Stimulated activated CD4-positive, alpha-beta T cell treated with anti-CD3 and anti-CD28 coated beads, Interleukin-2, amount 100 ng/mL, for 48 hours (primary cell): ENCODE measurements around the gene C2orf69.
"Not testable (repeated sequence)": the region's sequence is repeated elsewhere in the genome, so short reads cannot be mapped to it uniquely, and the experiment has no call there.

Source experiments
- DNase-seq, 2 donors: peaks; one replicate each; pipeline ENCODE4 v3.0.0-alpha.2; 2020

C2orf69 gene

GRCh38 chr2:199911052-199911876 lies at the start of gene C2orf69:
C2orf69 (plus strand) TSS chr2:199911293; CDS start chr2:199911439, 146 bp downstream.
- DNase-seq, result peak; percentile 88 to 94

DNA sequence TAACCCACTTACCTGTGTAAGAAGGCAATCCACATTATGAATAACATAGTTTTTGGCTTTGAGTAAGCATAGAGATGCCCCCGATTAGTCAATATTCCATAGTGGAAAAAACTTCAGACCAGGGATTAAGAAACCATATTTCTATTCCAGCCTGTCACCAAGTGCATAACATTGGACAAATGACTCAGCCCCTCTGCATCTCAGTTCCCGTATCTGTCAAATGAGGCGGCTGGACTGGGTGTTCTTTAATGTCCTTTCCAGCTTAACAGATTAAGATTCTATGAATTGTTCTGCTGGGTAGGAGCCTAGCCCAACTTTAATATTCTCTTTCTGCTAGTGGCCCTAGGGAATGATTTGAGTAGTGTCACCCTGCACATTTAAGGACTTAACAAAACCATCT lies 48.3 kb upstream of the C2orf69 start:
- DNase-seq, result no peak

DNA sequence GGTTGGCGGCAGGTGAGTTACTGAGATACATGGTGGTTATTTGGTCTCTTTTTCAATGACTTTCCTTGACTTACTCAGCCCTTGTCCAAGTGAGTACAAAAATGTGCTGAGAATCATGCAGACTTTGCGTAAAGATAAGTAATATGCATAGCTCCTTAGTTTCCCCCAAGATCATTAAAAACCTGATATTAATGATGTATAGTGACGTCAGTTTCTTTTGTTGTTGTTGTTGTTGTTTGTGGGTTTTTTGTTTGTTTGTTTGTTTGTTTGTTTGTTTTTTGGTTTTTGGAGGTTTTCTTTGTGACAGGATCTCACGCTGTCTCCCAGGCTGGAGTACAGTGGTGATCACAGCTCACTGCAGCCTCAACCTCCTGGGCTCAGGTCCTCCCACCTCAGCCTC lies 45.2 kb upstream of the C2orf69 start:
- no peak for DNase-seq

DNA sequence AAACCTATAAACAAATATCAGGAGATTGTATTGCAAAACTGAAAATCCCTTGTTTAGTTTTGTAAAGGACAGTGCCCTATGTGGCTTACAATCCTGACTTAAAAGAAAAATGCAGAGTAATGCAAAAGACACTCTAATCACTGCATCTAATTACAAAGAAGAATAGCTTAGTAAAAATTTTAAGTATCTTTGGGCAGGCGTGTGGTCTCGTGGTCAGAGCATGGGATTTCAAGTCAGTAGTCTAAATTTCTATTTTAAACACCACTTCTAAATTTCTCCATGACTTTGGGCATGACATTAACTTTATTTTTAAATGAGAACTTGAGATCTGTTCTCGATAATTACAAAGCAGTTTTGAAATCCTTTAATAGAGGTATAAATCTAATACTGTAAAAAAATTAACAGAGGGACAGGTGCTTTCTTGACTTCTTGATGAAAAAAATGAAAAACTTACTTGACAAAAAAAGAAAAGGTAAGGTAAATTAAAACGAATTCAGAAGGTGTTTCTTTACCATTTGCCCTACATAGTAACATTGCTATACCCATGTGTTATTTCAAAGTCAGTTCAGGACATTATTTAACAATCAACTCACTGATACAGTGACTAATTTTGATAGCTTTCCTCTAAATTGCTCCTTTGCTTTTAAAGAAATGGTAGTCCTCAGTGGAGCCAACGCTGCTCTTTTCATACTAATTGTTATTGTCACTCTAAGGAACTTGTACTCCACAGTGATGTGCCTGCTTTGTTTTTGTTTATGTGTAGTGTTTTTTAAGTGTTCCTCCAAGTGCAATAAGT lies 42.5 kb upstream of the C2orf69 start:
- DNase-seq, result no peak

DNA sequence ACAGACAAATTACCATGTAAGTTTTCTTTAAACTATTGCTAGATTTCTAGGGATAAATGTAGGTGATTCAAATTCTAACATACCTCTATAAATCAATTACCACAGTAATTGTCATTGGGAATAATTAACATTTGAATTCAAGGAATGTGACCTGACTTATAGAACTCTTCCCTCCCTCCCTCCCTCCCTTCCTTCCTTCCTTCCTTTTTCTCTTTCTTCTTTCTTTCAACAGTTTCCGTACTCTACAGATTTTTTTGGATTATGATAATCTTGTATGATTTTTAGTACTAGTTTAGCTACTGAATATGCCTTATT lies 41.9 kb upstream of the C2orf69 start:
- DNase-seq, result no peak

DNA sequence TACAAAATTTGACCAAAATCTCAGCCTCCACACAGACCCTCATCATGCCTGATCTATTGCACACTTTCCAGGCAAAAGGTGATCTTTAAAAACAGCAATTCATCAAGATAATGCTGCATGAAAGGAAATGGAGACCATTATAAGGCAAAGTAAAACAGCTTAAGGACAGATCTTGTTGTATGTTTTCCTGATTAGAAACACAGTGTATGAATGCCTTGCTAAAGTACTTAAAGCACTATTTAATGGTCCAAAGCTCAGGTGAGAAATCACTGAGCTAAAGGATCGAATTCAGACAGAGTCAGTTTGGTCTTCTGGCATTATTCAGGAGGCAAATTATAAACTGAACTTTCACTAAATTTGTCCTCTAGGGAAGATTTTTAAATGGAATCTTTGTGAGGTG lies 41.4 kb upstream of the C2orf69 start:
- no peak for DNase-seq

GRCh38 chr2:199870581-199870980 lies 40.5 kb upstream of the C2orf69 start:
- DNase-seq, result no peak

DNA sequence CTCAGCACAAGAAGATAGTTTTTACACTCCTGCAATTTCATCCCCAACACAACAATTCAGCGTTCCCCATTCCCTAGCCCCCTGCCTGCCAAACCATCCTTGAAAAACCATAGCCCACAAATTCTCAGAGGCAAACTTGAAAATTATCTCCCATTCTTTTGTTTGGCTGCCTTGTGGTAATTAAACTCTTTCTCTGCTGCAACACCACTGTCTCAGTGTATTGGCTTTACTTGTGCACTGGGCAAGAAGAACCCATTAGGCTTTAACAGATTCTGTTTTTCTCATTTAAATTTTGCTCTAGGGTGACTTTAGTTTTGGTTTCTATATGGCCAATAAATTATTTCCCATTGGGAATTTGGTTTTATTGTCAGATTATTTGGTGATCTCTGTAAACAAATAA lies 36.9 kb upstream of the C2orf69 start:
- no peak for DNase-seq

- DNase-seq, result no peak
These were observed 35.7 kb upstream of the C2orf69 start for GRCh38 chr2:199875400-199875799.

DNA sequence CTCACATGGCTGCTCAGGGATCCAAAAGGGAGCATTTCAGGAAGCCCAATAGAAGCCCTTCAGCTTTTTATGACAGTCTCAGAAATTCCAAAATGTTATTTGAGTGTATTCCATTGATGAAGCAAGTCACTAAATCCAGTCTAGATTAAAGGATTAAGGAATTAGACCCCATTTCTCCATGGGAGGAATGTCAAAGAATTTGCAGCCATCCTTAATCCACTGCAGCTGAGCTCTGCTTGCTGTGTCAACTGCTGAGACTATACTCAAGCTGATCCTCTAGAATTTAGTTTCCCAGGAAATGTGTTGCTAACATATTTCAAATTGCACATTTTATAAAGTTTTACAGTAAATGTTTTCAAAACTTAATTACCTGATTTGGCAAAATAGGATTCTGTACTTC lies 28.4 kb upstream of the C2orf69 start:
- no peak for DNase-seq

GRCh38 chr2:199883474-199884212 lies 27.4 kb upstream of the C2orf69 start:
- no peak for DNase-seq

DNA sequence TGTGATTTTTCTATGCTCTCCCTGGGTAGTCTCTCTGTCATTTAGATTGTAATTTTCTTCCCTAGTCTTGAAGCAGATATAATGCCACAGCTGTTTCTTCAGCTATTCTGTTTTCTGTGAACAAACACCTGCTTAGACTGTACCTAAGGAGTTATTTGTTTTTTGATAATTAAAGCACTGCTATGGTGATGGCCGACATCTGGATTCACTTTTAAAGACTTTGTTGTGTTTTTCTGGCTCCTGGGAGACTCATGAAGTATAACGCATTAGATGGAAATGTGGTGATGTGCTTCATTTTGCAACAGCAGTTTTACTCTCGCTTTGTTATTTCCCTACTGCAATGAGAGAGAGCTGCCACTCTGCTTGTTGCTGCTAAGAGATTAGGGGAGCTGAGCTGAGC lies 15.7 kb upstream of the C2orf69 start:
- no peak for DNase-seq

DNA sequence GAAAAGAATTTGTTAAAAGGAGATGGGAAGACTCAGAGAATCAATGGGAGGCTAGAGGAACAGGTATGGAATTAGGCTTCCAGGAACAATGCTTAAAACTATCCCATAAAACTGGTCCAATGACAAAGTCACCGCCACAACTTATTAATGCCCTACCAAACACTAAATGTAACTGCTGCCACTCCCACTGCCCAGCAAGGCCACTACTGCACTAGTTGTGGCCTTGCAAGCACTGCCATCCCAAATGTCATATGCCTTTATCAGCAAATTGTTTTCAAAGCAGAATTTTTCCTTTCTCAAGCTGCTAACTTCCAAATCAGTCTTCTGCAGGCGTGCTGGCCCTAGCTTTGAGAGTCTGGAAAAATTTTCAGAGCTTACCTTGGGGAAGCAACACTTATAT lies 14.5 kb upstream of the C2orf69 start:
- DNase-seq, result no peak

DNA sequence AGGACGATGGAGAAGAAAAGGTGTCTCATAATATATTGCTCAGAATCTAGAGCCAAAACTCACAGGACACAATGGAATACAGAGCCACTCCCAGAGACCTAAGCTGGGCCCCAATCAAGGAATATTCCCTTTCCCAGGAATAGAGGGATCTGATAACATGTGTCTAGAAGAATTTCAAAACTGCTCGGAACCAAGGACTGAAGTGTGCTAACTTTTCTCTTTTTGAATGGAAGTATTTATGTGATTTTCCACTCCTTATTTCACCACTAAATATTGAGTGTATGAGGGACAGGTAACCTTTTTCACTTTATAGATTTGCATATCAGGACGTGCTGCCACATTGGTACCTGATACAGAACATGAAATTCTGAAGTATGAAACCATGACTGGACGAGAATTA lies 9.2 kb upstream of the C2orf69 start:
- no peak for DNase-seq

- DNase-seq, result no peak
These were observed 8.5 kb upstream of the C2orf69 start for GRCh38 chr2:199902486-199903110.

- DNase-seq, result no peak
These were observed 8.0 kb upstream of the C2orf69 start for GRCh38 chr2:199903111-199903510.

DNA sequence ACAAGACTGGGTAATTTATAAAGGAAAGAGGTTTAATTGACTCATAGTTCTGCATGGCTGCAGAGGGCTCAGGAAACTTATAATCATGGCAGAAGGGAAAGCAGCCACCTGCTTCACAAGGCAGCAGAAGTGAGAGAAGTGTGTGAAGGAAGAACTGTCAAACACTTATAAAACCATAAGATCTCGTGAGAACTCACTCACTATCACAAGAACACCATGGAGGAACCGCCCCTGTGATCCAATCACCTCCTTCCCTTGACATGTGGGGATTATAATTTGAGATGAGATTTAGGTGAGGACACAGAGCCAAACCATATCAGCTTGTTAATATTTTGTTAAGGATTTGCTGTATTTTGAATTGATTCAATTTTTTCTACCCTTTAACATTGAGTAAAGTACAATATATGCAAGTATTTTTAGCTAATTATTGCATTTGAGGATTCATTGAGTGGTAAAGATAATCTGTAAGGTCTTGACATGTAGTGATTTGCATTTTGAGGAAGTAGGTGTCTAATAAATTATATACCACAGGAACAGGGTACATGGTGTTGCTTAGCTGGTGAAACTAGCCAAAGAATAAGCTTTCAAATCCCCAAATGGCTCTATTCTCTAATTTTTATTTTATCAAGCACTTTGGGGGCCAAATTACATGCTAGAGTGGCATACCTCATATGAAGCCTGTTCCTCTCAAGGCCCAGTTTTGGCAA lies 3.9 kb upstream of the C2orf69 start:
- no peak for DNase-seq

GRCh38 chr2:199910338-199911051 lies 598 bp upstream of the C2orf69 start:
- no peak for DNase-seq

DNA sequence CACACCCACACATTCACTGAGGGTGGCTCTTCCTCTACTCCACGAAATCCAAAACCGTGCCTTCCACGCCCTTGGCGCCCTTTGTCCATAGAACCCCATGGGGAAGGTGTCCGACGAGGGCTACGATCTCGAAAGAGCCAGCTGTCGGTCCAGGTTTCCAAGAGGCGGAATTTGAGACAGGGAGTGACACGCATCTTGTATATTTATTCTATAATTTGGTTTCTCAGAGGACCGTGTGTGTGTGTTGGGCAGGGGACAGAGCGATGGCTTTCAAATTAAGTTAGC lies 726 bp downstream of the C2orf69 start:
- DNase-seq, result no peak

GRCh38 chr2:199912553-199913114 lies 1.5 kb downstream of the C2orf69 start:
- not testable (repeated sequence) for DNase-seq

DNA sequence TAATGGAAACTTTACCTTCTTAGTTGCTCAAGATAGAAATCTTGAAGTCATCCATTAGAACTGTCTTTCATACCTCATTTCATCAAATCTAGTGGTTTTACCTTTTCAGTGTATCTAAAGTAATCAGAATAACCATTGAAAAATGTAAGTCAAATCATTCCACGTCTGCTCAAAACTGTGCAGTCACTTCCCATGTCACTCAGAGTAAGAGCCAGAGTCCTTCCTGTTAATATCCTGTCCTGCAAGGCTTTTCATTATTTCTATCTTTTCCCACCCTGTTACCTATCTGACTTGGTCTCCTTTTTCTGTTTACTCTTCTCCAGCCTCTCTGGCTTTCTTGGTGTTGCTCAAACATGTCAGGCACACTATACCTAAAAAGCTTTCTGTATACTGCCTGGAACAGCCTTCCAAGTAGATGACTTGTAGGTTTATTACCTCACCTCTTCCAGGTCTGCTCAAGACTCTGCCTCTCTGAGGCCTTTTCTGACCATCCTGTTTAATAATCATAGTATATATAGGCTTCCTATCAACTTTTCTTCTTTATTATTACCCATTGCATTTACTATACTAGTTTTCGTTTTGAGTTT lies 3.4 kb downstream of the C2orf69 start:
- DNase-seq, result no peak
